ENCODE data around the gene FAAH. TPM values are rescaled to one million over a fixed set of nuclear protein-coding genes. Genes with fewer than 3 reads are reported as not detected.
A peak's percentile ranks its signal among the peaks of the same experiment; 100 is the strongest.

Gene FAAH
- polyA plus RNA-seq, 4 donors = 17.7 to 26.6 (median 20.7) TPM

DNA sequence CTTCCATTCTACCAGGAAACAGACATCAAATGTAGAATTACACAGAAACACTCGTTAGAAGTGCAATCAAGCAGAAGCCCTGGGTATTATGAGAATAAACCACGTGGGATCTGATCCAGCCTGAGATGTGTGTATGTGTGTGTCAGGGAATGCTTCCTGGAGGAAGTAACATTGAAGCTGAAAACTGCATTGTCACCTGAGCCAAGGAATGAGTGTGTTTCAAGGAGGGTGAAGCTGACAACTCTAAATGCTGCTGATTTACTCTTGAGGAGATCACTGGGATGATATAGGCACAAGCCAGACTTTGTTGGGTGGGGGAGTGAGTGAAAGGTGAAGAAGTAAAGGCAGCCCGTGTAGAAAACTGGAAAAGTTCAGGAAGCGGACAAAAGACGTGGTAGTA is 27.6 kb downstream of the FAAH start:
- no peak for DNase-seq (ENCODE audit: low read depth in 4 of 4, low spot score in 3 of 4)

- no peak for DNase-seq (ENCODE audit: low read depth in 4 of 4, low spot score in 3 of 4)
Measured at GRCh38 chr1:46422261-46422871, 28.2 kb downstream of the FAAH start.

- DNase-seq (ENCODE audit: low read depth in 4 of 4, low spot score in 3 of 4) = no peak
Measured at GRCh38 chr1:46423574-46424240, 29.6 kb downstream of the FAAH start.

GRCh38 chr1:46424730-46425129 is 30.6 kb downstream of the FAAH start:
- DNase-seq (ENCODE audit: low read depth in 4 of 4, low spot score in 3 of 4) = no peak

- no peak for DNase-seq (ENCODE audit: low read depth in 4 of 4, low spot score in 3 of 4)
Measured at GRCh38 chr1:46425726-46426125, 31.6 kb downstream of the FAAH start.

- DNase-seq (ENCODE audit: low read depth in 4 of 4, low spot score in 3 of 4) = no peak
Measured at GRCh38 chr1:46427541-46427940, 33.4 kb downstream of the FAAH start.

GRCh38 chr1:46429436-46429835 is 35.3 kb downstream of the FAAH start:
- DNase-seq (ENCODE audit: low read depth in 4 of 4, low spot score in 3 of 4) = no peak

DNA sequence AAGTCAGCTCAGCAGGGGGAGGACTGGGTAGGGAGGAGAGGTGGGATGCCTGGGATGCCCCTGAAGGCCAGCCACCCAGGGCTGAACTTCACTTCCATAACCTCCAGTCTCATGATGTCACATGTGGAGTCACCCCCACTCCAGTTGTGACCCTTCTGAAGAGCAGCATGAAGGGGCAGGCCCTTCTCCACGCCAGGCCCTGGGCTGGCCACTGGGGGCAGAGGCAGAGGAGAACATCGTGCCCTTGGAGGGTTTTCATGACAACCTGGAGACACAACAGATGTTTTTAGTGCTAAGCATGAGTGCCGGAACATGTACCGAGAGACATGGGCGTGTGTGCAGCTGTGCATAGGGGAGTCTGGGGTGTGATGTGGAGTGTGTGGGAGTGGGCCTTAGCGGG is 37.6 kb downstream of the FAAH start:
- no peak for DNase-seq (ENCODE audit: low read depth in 4 of 4, low spot score in 3 of 4)

DNA sequence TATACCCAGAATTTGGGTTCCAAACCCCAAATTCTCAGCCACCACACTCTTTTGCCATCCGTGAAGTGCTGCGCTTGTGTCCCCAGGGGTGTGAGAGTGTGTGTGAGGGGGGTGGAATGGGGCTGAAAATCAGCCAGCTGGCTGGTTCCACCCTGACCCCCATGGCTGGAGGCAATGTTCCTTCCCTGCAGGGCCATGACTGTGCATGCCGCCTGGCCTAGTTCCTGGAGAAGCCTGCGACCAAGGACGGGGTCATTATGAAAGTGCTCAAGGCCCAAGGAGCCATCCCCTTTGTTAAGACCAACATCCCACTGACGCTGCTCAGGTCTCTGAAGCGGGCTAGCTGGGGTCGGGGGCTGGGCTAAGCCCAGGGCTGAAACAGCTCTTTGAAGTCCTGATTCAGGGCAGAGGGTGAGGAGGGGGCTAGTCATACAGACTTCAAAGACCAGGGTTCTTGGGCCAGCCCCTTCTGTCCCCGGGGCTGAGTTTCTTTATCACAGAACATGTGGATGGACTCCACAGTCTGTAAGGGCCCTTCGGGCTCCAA is 38.7 kb downstream of the FAAH start:
- no peak for DNase-seq (ENCODE audit: low read depth in 4 of 4, low spot score in 3 of 4)

- no peak for DNase-seq (ENCODE audit: low read depth in 4 of 4, low spot score in 3 of 4)
Measured at GRCh38 chr1:46434358-46434757, 40.2 kb downstream of the FAAH start.

DNA sequence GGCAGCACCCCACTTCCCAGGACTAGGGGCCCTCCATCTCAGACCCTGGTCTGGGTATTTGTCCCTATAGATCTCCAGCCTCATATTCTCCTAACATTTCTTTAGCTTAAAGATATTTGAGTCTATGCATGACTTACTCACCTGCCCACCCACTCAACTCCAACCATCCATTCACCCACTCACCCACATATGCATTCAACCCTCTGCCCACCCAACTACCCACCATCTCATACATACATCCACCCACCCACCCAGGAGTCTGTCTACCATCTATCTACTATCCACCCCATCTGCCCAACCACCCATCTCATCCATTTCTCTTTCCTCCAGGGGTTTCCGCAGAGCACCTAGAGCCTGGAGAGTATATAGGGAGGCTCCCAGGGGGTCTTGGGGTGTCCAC is 42.7 kb downstream of the FAAH start:
- DNase-seq (ENCODE audit: low read depth in 4 of 4, low spot score in 3 of 4) = no peak

- no peak for DNase-seq (ENCODE audit: low read depth in 4 of 4, low spot score in 3 of 4)
Measured at GRCh38 chr1:46437723-46438122, 43.6 kb downstream of the FAAH start.

DNA sequence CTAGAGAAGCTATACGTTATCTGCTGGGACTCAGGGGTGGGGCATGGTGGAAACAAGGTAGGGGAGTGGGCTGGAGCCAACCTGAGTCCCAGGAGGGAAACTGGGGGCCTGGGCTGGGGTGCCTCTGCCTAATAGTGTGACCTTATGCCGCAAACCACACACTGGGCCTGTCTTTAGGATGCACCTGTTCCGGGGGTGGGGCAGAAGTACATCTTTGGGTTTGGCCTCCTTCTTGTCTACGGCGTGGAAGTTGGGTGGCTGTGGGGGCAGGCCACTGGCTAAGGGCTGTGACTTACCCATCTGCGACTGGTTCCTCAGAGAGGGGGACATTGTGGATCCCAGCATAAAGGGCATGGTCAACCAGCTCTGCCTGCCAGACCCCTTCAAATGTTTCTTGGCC is 44.2 kb downstream of the FAAH start:
- DNase-seq (ENCODE audit: low read depth in 4 of 4, low spot score in 3 of 4) = no peak

DNA sequence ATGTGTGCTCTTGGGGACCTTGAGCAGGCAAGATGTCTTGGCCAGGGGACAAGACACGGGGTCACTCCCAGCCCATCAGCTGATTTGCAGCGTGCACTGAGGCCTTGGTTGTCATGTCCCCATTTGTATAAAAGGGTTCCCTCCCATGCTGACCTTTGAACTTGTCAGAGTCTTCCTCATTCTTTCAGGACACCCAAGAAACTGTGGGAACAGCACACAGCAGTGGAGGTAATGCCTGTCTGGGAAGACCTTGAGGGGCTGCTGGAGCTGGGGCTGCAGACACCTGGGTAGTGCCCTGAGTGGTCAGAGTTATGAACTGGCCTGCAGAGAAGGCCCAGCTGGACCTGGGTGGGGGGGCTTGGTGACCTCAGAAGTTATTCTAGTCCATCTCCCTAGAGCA is 46.4 kb downstream of the FAAH start:
- no peak for DNase-seq (ENCODE audit: low read depth in 4 of 4, low spot score in 3 of 4)

DNA sequence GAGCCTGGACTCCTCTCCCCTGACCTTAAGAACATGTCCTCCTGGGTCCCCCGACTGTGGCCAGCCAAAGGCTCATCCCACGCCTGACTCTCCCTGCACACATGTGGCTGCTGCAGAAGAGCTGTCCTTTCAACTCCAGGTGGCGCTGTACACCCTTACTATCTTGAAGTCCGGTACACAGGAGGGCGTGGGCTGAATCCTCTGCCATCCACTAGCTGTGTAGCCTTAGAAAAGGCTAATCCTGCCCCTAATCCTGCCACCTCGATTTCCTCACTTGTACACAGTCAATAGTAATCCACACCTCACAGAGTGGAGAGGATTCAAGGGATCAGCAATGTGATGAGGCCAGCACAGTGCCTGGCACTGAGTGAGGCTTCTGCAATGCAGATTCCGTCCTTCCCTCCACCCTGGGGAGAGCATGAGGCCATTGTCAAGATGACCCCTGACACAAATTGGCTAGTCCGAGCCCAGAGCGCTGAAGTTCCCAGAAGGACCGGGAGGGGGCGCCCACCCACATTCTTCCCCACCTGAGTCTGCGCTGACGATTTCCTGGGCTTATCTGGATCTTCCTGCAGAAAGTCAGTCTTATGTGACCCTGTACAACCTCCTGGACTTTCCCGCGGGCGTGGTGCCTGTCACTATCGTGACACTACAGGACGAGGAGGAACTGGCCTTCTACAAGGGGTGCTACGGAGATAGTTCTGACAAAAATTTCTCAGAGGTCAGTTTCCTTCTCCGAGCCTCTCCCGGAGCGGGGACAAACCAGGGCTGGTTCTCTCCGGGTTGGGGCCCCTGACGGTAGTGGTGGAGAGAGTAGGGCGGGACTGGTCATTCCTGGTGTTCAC is 48.4 kb downstream of the FAAH start:
- DNase-seq (ENCODE audit: low read depth in 4 of 4, low spot score in 3 of 4) = peak in 2 of 4 donors; percentile 28 to 52

DNA sequence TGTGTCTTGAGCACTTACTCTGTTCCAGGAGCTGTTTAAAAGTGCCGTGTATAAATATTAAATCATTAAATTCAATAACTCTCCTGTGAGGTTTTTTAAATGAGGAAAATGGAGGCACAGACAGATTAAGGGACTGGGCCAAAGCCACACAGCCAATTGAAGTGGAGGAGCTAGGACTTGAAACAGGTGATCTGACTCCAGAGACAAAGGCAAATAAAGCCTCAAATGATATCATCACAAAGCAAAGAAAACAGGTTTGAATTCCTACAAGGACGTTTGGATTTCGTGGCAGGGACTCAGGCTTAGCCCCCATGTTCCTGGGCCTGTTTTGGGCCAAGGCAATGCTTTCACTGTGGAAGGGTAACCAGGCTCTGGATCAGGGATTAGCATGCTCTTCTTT is 50.3 kb downstream of the FAAH start:
- no peak for DNase-seq (ENCODE audit: low read depth in 4 of 4, low spot score in 3 of 4)

DNA sequence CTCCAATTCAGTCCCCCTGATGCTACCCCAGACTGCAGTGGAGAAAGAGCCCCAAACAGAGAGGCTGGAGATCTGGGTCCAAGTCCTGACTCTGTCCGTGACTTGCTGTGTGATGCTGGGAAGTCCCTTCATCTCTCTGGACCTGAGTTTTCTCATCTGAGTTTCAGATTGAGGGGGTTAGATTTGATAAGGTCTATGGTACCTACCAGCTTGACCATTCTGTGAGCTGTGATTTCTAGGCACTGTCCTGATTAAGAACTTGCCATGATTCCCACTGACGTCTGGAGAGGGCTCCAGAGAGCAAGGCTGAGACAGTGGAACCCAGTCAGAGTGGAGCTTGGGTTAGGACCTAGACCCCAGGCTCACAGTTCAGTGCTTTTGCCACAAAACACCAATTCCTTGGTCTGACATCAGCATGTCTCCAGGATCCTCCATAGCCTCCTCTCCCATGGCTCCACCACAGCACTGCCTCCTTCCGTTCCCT is 51.7 kb downstream of the FAAH start:
- DNase-seq (ENCODE audit: low read depth in 4 of 4, low spot score in 3 of 4) = no peak

DNA sequence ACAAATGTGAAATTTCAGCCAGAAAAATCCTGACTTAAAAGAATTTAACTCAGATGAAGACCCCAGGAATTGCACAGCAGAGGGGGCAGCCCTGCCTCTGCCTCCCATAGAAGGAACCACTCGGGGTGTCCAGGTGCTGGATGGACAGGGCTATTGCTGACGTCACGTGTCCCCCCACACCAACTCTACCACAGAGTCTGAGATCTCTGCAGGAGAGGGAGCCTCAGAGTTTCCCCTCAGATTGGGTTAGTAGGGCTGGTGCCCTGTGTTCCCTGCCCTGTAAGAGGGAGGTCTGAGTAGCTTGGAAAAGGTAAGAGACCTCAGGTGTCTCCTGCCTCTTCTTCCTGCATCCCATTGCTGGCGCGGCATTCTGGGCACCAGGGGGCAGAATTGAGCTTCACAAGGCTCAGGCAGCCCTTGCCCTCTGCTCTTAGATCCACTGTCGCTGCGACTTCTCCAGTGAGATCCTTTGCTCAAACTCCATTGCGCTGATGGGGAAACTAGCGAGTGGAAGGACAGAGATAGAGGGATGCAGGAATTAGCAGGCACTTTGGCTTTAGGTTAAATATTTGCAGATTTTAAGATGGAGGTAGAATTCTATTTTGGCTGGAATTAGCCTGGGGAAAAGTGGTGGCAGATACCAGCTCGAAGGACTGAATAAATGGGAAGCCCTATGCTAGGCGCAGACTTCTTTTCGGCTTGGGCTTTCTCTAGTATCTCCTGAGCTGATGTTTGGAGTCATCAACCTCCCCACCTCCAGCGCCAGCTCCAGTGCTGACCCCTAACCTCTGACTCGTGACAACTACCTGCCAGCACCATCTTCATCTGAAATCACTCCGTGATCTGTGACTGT is 52.8 kb downstream of the FAAH start:
- DNase-seq (ENCODE audit: low read depth in 4 of 4, low spot score in 3 of 4) = peak in 3 of 4 donors; percentile 57 to 65 (median 63)

- DNase-seq (ENCODE audit: low read depth in 4 of 4, low spot score in 3 of 4) = no peak
Measured at GRCh38 chr1:46447499-46448108, 53.5 kb downstream of the FAAH start.
